GM12878 (cell line): Measurements from ENCODE around the gene NANOS1. TPM values are rescaled to one million over a fixed set of nuclear protein-coding genes. Genes with fewer than 3 reads are reported as not detected.
A peak's percentile ranks its signal among the peaks of the same experiment; 100 is the strongest.

Experiments
- BHLHE40 ChIP-seq, 2 experiments: fragments of 450-650 bp in 1 of 2; IDR thresholded peaks; 2 replicates each; pipeline ENCODE4 v1.6.1; 2011 to 2017; ENCODE audit warnings: low read depth in 2 of 2, borderline replicate concordance in 1 of 2, improper control_type of control experiment in 1 of 2, low read length in 1 of 2, mild to moderate bottlenecking in 1 of 2
- CBFB ChIP-seq: IDR thresholded peaks from 2 replicates; pipeline ENCODE4 v1.6.1; 2016; ENCODE audit warnings: antibody characterized with exemption, low read depth
- CBX3 ChIP-seq: fragments of 200-600 bp; sonication (generic); IDR thresholded peaks from 2 replicates; pipeline ENCODE4 v1.6.1; 2016; ENCODE audit warnings: low read depth, borderline replicate concordance
- CREM ChIP-seq: IDR thresholded peaks from 2 replicates; pipeline ENCODE4 v1.6.1; 2014; ENCODE audit warnings: antibody characterized with exemption, low read depth
- EP300 ChIP-seq, 2 experiments: fragments of 150-350 bp in 1 of 2; IDR thresholded peaks; 2 replicates each; pipeline ENCODE4 v1.6.1; 2011 to 2012; ENCODE audit warnings: low read depth in 2 of 2, low read length in 2 of 2, borderline replicate concordance in 1 of 2, improper control_type of control experiment in 1 of 2, inconsistent platforms in 1 of 2; ENCODE audit not compliant: control insufficient read depth in 1 of 2
- HDGF ChIP-seq: fragments of 450-650 bp; IDR thresholded peaks from 2 replicates; pipeline ENCODE4 v1.6.1; 2016; ENCODE audit warnings: antibody characterized with exemption
- IKZF2 ChIP-seq, 2 experiments: fragments of 450-650 bp; IDR thresholded peaks; 2 replicates each; pipeline ENCODE4 v1.6.1; 2017; ENCODE audit warnings: mild to moderate bottlenecking in 2 of 2, moderate library complexity in 2 of 2
- IRF4 ChIP-seq: IDR thresholded peaks from 2 replicates; pipeline ENCODE4 v1.6.1; 2011; ENCODE audit warnings: low read depth, low read length
- MEF2A ChIP-seq: IDR thresholded peaks from 2 replicates; pipeline ENCODE4 v1.6.1; 2011; ENCODE audit warnings: low read depth, mild to moderate bottlenecking, low read length, moderate library complexity; ENCODE audit not compliant: insufficient read depth
- NBN ChIP-seq: fragments of 450-650 bp; IDR thresholded peaks from 2 replicates; pipeline ENCODE4 v1.6.1; 2016
- SMAD5 ChIP-seq: IDR thresholded peaks from 2 replicates; pipeline ENCODE4 v1.6.1; 2016; ENCODE audit warnings: antibody characterized with exemption, low read depth
- SMC3 ChIP-seq: IDR thresholded peaks from 2 replicates; pipeline ENCODE4 v1.6.1; 2011; ENCODE audit warnings: low read length, improper control_type of control experiment, borderline replicate concordance
- STAT1 ChIP-seq: fragments of 450-650 bp; conservative IDR thresholded peaks from 2 replicates; pipeline ENCODE4 v1.6.1; 2014; ENCODE audit warnings: antibody characterized with exemption, mild to moderate bottlenecking
- TARDBP ChIP-seq: IDR thresholded peaks from 2 replicates; pipeline ENCODE4 v1.6.1; 2016; ENCODE audit warnings: borderline replicate concordance
- TCF7 ChIP-seq: IDR thresholded peaks from 2 replicates; pipeline ENCODE4 v1.6.1; 2014; ENCODE audit warnings: antibody characterized with exemption, borderline replicate concordance
- ZNF217 ChIP-seq: fragments of 450-650 bp; IDR thresholded peaks from 2 replicates; pipeline ENCODE4 v1.6.1; 2017; ENCODE audit warnings: antibody characterized with exemption, mild to moderate bottlenecking
- ZNF274 ChIP-seq: IDR thresholded peaks from one replicate; pipeline ENCODE4 v1.8.0; 2011; ENCODE audit not compliant: insufficient read length, insufficient read depth
- ZNF384 ChIP-seq: IDR thresholded peaks from 2 replicates; pipeline ENCODE4 v1.6.1; 2012; ENCODE audit warnings: low read depth, mild to moderate bottlenecking, low read length, improper control_type of control experiment, borderline replicate concordance
- ZSCAN29 ChIP-seq: fragments of 450-650 bp; IDR thresholded peaks from 2 replicates; pipeline ENCODE4 v1.6.1; 2017; ENCODE audit warnings: mild to moderate bottlenecking, moderate library complexity
- ZZZ3 ChIP-seq: IDR thresholded peaks from 2 replicates; pipeline ENCODE4 v1.6.1; 2011; ENCODE audit warnings: low read depth; ENCODE audit not compliant: control insufficient read depth, insufficient read length
- polyA plus RNA-seq, 11 experiments: library from polyadenylated mRNA; depleted of rRNA in 4 of 11; unstranded in 6 of 11; stranded (reverse) in 5 of 11; fragments of >200 nt; fragmentation: Nextera tagmentation in 4 of 11; fragmentation: Illumina TruSeq in 1 of 11; extraction: Ambion mirVana in 4 of 11; extraction: Trizol in 1 of 11; gene quantifications; 1 replicate in 1 of 11; 2 replicates in 10 of 11; pipeline versions ENCODE4 v1.2.1 to v1.2.3, GENCODE V29; 2011 to 2016; ENCODE audit warnings: inconsistent platforms in 2 of 11, missing spikeins in 2 of 11, low read depth in 1 of 11
- total RNA-seq, 4 experiments: library from RNA; depleted of rRNA in 3 of 4; stranded (reverse); fragments of >200 nt in 3 of 4; fragmentation: Illumina TruSeq in 1 of 4; extraction: Trizol in 1 of 4; gene quantifications; 2 replicates each; pipeline versions ENCODE4 v1.2.1 to v1.2.3, GENCODE V29; 2013 to 2021
- TF ChIP-seq, protein P1 (sequence below): IDR thresholded peaks from 2 replicates; pipeline ENCODE4 v1.6.1; 2012; ENCODE audit warnings: low read depth, low read length, improper control_type of control experiment
- TF ChIP-seq, protein P2 (sequence below): IDR thresholded peaks from 2 replicates; pipeline ENCODE4 v1.6.1; 2012; ENCODE audit warnings: low read length, inconsistent platforms
- TF ChIP-seq, protein P3 (sequence below): fragments of 450-650 bp; IDR thresholded peaks from 2 replicates; pipeline ENCODE4 v1.6.1; 2018; ENCODE audit warnings: mild to moderate bottlenecking, low read depth, moderate library complexity; ENCODE audit not compliant: partially characterized antibody

NANOS1 gene
- total and polyA plus RNA-seq, 10 of the 15 experiments (the other 5 are each of a cell fraction or from before 2014, with no cell fraction given), result 0.03 to 0.55 (median 0.28) TPM; not detected in 2

DNA sequence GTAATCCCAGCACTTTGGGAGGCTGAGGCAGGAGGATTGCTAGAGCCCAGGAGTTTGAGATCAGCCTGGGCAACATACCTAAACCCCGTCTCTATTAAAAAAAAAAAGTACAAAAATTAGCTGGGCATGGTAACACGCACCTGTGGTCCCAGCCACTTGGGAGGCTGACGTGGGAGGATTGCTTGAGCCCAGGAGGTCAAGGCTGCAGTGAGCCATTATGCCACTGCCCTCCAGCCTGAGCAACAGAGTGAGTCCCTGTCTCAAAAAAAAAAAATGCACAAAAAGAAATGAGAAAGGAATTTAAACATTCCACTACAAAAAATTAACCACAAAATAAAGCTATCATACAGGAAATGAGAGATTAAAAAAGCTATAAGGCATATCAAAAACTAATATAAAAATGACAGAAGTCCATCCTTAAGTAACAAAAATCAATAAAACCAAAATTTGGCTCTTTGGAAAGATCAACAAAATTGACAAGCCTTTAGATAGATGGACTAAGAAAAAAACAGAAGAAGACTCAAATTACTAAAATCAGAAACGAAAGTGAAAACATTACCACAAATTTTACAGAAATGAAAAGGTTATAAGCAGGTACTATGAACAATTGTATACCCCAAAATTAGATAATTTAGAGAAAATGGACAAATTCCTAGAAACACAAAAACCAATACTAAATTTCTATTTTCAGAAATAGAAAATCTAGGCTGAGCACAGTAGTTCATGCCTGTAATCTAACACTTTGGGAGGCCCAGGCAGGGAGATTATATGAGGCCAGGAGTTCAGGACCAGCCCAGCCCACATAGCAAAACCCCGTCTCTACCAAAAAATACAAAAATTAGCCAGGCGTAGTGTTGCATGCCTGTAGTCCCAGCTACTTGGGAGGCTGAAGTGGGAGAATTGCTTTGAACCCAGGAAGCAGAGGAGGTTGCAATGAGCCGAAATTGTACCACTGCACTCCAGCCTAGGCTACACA, 42.4 kb upstream of the NANOS1 start (continued):
- TF ChIP-seq, protein P1, sequence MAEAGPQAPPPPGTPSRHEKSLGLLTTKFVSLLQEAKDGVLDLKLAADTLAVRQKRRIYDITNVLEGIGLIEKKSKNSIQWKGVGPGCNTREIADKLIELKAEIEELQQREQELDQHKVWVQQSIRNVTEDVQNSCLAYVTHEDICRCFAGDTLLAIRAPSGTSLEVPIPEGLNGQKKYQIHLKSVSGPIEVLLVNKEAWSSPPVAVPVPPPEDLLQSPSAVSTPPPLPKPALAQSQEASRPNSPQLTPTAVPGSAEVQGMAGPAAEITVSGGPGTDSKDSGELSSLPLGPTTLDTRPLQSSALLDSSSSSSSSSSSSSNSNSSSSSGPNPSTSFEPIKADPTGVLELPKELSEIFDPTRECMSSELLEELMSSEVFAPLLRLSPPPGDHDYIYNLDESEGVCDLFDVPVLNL, result no peak
- TF ChIP-seq NBN (0 out of 2 replicates have a peak, but pooled peaks have one; percentile 22), EP300 (IDR thresholded peaks at IDR 0.05; ENCODE audit: borderline replicate concordance in 1 of 2, control insufficient read depth in 1 of 2, low read depth in 2 of 2, low read length in 2 of 2) (peak in 1 of 2 experiments; percentile 47; a peak in 1 of 4 replicates), IRF4 (peak; percentile 67), ZNF384 (peak; percentile 64), CBX3 (no peak), CREM (0 out of 2 replicates have a peak, but pooled peaks have one; percentile 17), SMC3 (no peak), MEF2A (peak; percentile 80), ZSCAN29 (no peak), ZNF274 (no peak), STAT1 (no peak), TCF7 (no peak), ZZZ3 (no peak), IKZF2 (IDR thresholded peaks at IDR 0.05) (peak; percentile 44 to 68; a peak in 2 of 4 replicates), ZNF217 (no peak), BHLHE40 (IDR thresholded peaks at IDR 0.05; ENCODE audit: borderline replicate concordance in 1 of 2, low read depth in 2 of 2, low read length in 1 of 2) (no peak), HDGF (no peak), TARDBP (no peak), SMAD5 (no peak), CBFB (0 out of 2 replicates have a peak, but pooled peaks have one; percentile 25)
- TF ChIP-seq, protein P2, sequence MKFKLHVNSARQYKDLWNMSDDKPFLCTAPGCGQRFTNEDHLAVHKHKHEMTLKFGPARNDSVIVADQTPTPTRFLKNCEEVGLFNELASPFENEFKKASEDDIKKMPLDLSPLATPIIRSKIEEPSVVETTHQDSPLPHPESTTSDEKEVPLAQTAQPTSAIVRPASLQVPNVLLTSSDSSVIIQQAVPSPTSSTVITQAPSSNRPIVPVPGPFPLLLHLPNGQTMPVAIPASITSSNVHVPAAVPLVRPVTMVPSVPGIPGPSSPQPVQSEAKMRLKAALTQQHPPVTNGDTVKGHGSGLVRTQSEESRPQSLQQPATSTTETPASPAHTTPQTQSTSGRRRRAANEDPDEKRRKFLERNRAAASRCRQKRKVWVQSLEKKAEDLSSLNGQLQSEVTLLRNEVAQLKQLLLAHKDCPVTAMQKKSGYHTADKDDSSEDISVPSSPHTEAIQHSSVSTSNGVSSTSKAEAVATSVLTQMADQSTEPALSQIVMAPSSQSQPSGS, result peak; percentile 65; the same call in 1 of the 2 replicates
- TF ChIP-seq, protein P3, sequence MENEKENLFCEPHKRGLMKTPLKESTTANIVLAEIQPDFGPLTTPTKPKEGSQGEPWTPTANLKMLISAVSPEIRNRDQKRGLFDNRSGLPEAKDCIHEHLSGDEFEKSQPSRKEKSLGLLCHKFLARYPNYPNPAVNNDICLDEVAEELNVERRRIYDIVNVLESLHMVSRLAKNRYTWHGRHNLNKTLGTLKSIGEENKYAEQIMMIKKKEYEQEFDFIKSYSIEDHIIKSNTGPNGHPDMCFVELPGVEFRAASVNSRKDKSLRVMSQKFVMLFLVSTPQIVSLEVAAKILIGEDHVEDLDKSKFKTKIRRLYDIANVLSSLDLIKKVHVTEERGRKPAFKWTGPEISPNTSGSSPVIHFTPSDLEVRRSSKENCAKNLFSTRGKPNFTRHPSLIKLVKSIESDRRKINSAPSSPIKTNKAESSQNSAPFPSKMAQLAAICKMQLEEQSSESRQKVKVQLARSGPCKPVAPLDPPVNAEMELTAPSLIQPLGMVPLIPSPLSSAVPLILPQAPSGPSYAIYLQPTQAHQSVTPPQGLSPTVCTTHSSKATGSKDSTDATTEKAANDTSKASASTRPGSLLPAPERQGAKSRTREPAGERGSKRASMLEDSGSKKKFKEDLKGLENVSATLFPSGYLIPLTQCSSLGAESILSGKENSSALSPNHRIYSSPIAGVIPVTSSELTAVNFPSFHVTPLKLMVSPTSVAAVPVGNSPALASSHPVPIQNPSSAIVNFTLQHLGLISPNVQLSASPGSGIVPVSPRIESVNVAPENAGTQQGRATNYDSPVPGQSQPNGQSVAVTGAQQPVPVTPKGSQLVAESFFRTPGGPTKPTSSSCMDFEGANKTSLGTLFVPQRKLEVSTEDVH, result no peak
